Activated B cell treated with CpG ODN at 0.5 μM for 24 hours (primary cell): ENCODE results near the gene PHLDB3. TPM values are rescaled to one million over a fixed set of nuclear protein-coding genes. Genes with fewer than 3 reads are reported as not detected.
"Not testable (repeated sequence)": the region's sequence is repeated elsewhere in the genome, so short reads cannot be mapped to it uniquely, and the experiment has no call there.

Experiments
- ATAC-seq: fragments of 200-7000 bp; cut with Tn5 transposase; one replicate; pipeline ENCODE4 v1.10.0; 2021; ENCODE audit warnings: low read depth, mild to moderate bottlenecking, moderate library complexity
- CTCF ChIA-PET: fragments of 350-600 bp; sonication (Branson Sonifier 250); formaldehyde crosslinking; loops from one replicate; lab custom pipeline; 2021; ENCODE audit warnings: antibody characterized with exemption; lab: Charles Lee
- POLR2A ChIA-PET: fragments of 350-600 bp; sonication (Branson Sonifier 250); formaldehyde crosslinking; loops from one replicate; lab custom pipeline; 2021; ENCODE audit warnings: antibody characterized with exemption; lab: Charles Lee
- DNase-seq: peaks from one replicate; pipeline ENCODE4 v3.0.0; 2022
- H3K27ac Mint-ChIP-seq: one replicate; pipeline ENCODE4 v1.8.0; 2020; ENCODE audit warnings: mixed read lengths
- H3K27me3 Mint-ChIP-seq: one replicate; pipeline ENCODE4 v1.8.0; 2021; ENCODE audit warnings: mixed read lengths
- H3K36me3 Mint-ChIP-seq: one replicate; pipeline ENCODE4 v1.8.0; 2021; ENCODE audit warnings: low read depth, mixed read lengths
- H3K4me1 Mint-ChIP-seq: one replicate; pipeline ENCODE4 v1.8.0; 2021; ENCODE audit warnings: mixed read lengths
- H3K4me3 Mint-ChIP-seq: one replicate; pipeline ENCODE4 v1.8.0; 2020; ENCODE audit warnings: mild to moderate bottlenecking, mixed read lengths
- H3K9me3 Mint-ChIP-seq: one replicate; pipeline ENCODE4 v1.8.0; 2020; ENCODE audit warnings: mixed read lengths
- intact Hi-C: fragments of 100-400 bp; cut with micrococcal nuclease; formaldehyde crosslinking; loops from one replicate; pipeline ENCODE4 v1.15.1; 2024
- total RNA-seq: library from RNA; stranded (reverse); gene quantifications from 2 replicates; pipeline ENCODE4 v1.2.3, GENCODE V29; 2022
- TF ChIP-seq, protein P1 (sequence below): fragments of 200-600 bp; IDR thresholded peaks from one replicate; pipeline ENCODE4 v1.8.0; 2022; ENCODE audit warnings: antibody characterized with exemption, mild to moderate bottlenecking

Gene PHLDB3
- total RNA-seq, 1 donor from 2014 or later: 32.2 TPM

DNA sequence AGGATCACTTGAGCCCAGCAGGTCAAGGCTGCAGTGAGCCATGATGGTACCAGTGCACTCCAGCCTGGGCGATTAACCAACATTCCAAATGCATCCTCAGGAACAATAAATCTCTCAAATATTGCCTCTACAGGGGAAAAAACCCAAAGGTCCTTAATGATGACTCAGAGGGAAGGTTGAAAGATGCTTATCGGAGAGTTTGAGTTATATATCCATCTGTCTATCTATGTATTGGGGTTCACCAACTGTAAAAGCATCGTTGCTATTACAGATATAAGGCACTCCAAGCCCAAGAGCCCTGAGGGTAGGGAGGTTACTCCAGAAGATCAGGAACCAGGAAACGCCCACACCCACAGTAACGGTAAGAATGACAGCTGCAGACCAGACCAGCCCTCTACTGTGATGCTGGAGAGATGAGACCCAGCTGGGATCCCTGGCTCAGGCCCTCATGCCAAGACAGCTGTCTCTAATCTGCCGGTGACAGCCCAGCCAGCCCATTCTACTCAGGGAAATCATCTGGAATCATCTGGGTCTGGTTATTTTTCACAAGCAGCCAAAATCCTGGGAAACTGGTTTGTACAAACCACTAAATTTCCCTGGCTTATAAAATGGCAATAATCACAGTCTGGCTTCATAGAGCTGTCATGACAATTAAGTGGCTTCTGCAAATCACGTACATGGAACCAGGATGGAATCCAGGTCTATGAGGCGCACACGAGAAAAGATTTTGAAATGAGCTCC is 66.1 kb downstream of the PHLDB3 start:
- H3K9me3 Mint-ChIP-seq: no peaks in the 10 kb centered on the region
- H3K4me1 Mint-ChIP-seq: peaks cover 30% of the 10 kb centered on the region
- DNase-seq: no peak
- no peaks in the 10 kb centered on the region for H3K36me3 Mint-ChIP-seq
- ChIA-PET POLR2A (interaction anchor here (0.6 to 1.2 kb wide), 7 partner anchors 25 to 364 kb away, joined by 3 to 9 read pairs (median 4); partner anchors contain the start of genes LYPD5, PHLDB3 and ZNF575), CTCF (interaction anchor here (0.9 to 2.1 kb wide), 5 partner anchors 8 to 117 kb away, joined by 3 to 26 read pairs (median 8); no protein-coding TSS in a partner anchor)
- peak overlapping the region; percentile 38 for H3K4me3 Mint-ChIP-seq
- ATAC-seq: no peak
- TF ChIP-seq, protein P1, sequence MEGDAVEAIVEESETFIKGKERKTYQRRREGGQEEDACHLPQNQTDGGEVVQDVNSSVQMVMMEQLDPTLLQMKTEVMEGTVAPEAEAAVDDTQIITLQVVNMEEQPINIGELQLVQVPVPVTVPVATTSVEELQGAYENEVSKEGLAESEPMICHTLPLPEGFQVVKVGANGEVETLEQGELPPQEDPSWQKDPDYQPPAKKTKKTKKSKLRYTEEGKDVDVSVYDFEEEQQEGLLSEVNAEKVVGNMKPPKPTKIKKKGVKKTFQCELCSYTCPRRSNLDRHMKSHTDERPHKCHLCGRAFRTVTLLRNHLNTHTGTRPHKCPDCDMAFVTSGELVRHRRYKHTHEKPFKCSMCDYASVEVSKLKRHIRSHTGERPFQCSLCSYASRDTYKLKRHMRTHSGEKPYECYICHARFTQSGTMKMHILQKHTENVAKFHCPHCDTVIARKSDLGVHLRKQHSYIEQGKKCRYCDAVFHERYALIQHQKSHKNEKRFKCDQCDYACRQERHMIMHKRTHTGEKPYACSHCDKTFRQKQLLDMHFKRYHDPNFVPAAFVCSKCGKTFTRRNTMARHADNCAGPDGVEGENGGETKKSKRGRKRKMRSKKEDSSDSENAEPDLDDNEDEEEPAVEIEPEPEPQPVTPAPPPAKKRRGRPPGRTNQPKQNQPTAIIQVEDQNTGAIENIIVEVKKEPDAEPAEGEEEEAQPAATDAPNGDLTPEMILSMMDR: no peak
- peak overlapping the region; percentile 46 for H3K27ac Mint-ChIP-seq
- intact Hi-C loops: no loop called here
- no peaks in the 10 kb centered on the region for H3K27me3 Mint-ChIP-seq

DNA sequence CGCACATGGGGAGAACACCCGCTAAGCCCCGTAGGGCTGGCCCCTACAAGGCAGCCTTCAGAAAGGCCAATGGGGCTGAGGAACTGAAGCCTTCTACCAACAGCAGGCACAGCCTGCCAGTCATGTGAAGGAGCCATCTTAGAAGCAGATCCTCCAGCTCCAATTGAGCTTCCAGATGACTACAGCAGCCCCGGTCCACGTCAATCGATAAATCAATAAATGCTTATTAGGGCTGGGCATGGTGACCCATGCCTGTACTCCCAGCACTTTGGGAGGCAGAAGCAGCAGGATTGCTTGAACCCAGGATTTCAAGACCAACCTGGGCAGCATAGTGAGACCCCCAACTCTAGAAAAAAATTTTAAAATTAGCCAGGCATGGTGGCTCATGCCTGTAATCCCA is 66.8 kb downstream of the PHLDB3 start:
- H3K4me3 Mint-ChIP-seq: no peak overlapping the region
- H3K27me3 Mint-ChIP-seq: no peaks in the 10 kb centered on the region
- H3K36me3 Mint-ChIP-seq: no peaks in the 10 kb centered on the region
- peaks cover 36% of the 10 kb centered on the region for H3K4me1 Mint-ChIP-seq
- H3K27ac Mint-ChIP-seq: no peak overlapping the region
- no peak for ATAC-seq
- DNase-seq: no peak
- TF ChIP-seq, protein P1: no peak
- intact Hi-C loops: no loop called here
- ChIA-PET POLR2A (no interaction called here), CTCF (no interaction called here)
- H3K9me3 Mint-ChIP-seq: no peaks in the 10 kb centered on the region

DNA sequence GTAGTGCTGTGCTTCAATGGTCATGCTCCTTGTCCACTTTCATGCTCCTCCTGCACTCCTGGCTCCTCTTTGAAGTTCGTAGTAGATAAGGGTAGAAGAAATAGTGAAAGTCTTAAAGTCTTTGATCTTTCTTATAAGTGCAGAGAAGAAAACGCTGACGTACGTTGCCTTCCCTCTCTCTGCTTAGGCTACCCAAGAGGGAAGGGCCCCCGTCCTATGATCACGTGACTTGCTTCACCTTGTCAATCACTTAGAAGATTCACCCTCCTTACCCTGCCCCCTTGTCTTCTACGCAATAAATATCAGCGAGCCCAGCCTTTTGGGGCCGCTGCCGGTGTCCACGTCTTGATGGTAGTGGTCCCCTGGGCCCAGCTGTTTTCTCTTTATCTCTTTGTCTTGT is 67.3 kb downstream of the PHLDB3 start:
- H3K4me3 Mint-ChIP-seq, POLR2A ChIA-PET, ATAC-seq, H3K9me3 Mint-ChIP-seq, H3K27me3 Mint-ChIP-seq, intact Hi-C loops, H3K36me3 Mint-ChIP-seq, CTCF ChIA-PET, DNase-seq, H3K27ac Mint-ChIP-seq: not testable (repeated sequence)
- peaks cover 39% of the 10 kb centered on the region for H3K4me1 Mint-ChIP-seq

DNA sequence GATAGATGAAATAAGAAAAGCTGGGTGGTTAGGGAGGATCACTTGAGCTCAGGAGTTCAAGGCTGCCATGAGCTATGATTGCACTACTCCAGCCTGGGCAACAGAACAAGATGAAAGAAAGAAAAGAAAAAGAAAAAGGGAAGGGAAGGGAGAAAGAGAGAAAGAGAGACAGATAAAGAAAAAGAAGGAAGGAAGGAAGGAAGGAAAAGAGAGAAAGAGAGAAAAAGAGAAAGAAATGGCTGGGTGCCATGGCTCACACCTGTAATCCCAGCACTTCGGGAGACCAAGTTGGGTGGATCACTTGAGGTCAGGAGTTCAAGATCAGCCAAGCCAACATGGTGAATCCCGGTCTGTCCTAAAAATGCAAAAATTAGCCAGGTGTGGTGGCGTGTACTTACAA is 68.8 kb downstream of the PHLDB3 start:
- intact Hi-C loops: no loop called here

DNA sequence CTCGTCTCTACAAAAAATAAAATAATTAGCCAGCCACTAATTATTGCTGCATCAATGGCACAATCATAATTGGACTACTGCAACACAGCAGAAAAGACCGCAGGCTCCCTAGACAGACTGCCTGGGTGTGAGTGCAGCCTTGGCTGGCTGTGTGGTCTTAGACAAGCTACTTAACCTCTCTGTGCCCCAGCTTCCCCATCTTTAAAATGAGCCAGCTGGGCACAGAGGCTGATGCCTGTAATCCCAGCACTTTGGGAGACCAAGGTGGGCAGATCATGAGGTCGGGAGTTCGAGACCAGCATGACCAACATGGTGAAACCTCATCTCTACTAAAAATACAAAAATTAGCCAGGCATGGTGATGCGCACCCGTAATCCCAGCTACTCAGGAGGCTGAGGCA is 70.9 kb downstream of the PHLDB3 start:
- TF ChIP-seq, protein P1: no peak
- intact Hi-C loops: loop anchor here (1.0 to 2.0 kb wide), 2 partner anchors 13 to 376 kb away; no protein-coding TSS in a partner anchor
- H3K4me1 Mint-ChIP-seq: peaks cover 36% of the 10 kb centered on the region
- H3K27ac Mint-ChIP-seq: no peak overlapping the region
- no peaks in the 10 kb centered on the region for H3K36me3 Mint-ChIP-seq
- no peaks in the 10 kb centered on the region for H3K27me3 Mint-ChIP-seq
- ChIA-PET CTCF (interaction anchor here (1.7 to 6.6 kb wide), 2 partner anchors 13 to 86 kb away, joined by 5 to 55 read pairs; no protein-coding TSS in a partner anchor), POLR2A (no interaction called here)
- ATAC-seq (no peak), DNase-seq (no peak)
- H3K9me3 Mint-ChIP-seq: no peaks in the 10 kb centered on the region
- H3K4me3 Mint-ChIP-seq: no peak overlapping the region

More for the DNA sequence above, 68.8 kb downstream of the PHLDB3 start:
- no peak overlapping the region for H3K4me3 Mint-ChIP-seq
- ChIA-PET CTCF (interaction anchor here (0.8 to 6.6 kb wide), 2 partner anchors 11 to 83 kb away, joined by 3 to 55 read pairs; no protein-coding TSS in a partner anchor), POLR2A (no interaction called here)
- TF ChIP-seq, protein P1: no peak
- peaks cover 40% of the 10 kb centered on the region for H3K4me1 Mint-ChIP-seq
- DNase-seq: no peak
- H3K36me3 Mint-ChIP-seq: no peaks in the 10 kb centered on the region
- no peaks in the 10 kb centered on the region for H3K27me3 Mint-ChIP-seq
- no peak overlapping the region for H3K27ac Mint-ChIP-seq
- H3K9me3 Mint-ChIP-seq: no peaks in the 10 kb centered on the region
- ATAC-seq: no peak
